Stomach smooth muscle (tissue), 2 donors: ENCODE data around the gene CEACAM4.

Experiments
- H3K27ac ChIP-seq: one replicate; pipeline ENCODE4 v1.7.0; 2013; ENCODE audit warnings: mild to moderate bottlenecking, low read length, inconsistent platforms
- H3K27me3 ChIP-seq, 2 donors: one replicate each; pipeline ENCODE4 v1.7.0; 2013; ENCODE audit warnings: low read length in 2 of 2; ENCODE audit not compliant: insufficient read depth in 2 of 2, control insufficient read depth in 1 of 2
- H3K36me3 ChIP-seq, 2 donors: one replicate each; pipeline ENCODE4 v1.7.0; 2013; ENCODE audit warnings: low read length in 2 of 2; ENCODE audit not compliant: control insufficient read depth in 2 of 2, insufficient read depth in 2 of 2
- H3K4me1 ChIP-seq: one replicate; pipeline ENCODE4 v1.7.0; 2013; ENCODE audit warnings: low read length; ENCODE audit not compliant: control insufficient read depth, insufficient read depth
- H3K4me3 ChIP-seq, 2 donors: one replicate each; pipeline ENCODE4 v1.7.0; 2013; ENCODE audit warnings: low read length in 2 of 2
- H3K9ac ChIP-seq, 2 donors: one replicate each; pipeline ENCODE4 v1.7.0; 2013; ENCODE audit warnings: low read length in 2 of 2, mild to moderate bottlenecking in 1 of 2
- H3K9me3 ChIP-seq, 2 donors: one replicate each; pipeline ENCODE4 v1.7.0; 2013; ENCODE audit warnings: low read length in 2 of 2; ENCODE audit not compliant: control insufficient read depth in 2 of 2
- donor health status: healthy.
- donor health status: Pancreatic carcinoma.

Gene CEACAM4

GRCh38 chr19:41638641-41639081 lies 11.8 kb upstream of the CEACAM4 start:
- Histone ChIP-seq H3K27me3 (peaks cover 8 to 11% of the 10 kb centered on the region in 2 donors), H3K4me3 (no peak overlapping the region), H3K9me3 (no peaks in the 10 kb centered on the region), H3K36me3 (no peaks in the 10 kb centered on the region), H3K9ac (no peak overlapping the region), H3K4me1 (no peaks in the 10 kb centered on the region), H3K27ac (no peak overlapping the region)

GRCh38 chr19:41637484-41637883 lies 10.6 kb upstream of the CEACAM4 start:
- Histone ChIP-seq H3K27ac (no peak overlapping the region), H3K9me3 (peaks cover 0 to 2% of the 10 kb centered on the region in 2 donors), H3K4me1 (no peaks in the 10 kb centered on the region), H3K36me3 (no peaks in the 10 kb centered on the region), H3K27me3 (peaks cover 8 to 11% of the 10 kb centered on the region in 2 donors), H3K4me3 (no peak overlapping the region), H3K9ac (no peak overlapping the region)

- peaks cover 0 to 4% of the 10 kb centered on the region in 2 donors for H3K9me3 ChIP-seq
- no peak overlapping the region for H3K27ac ChIP-seq
- H3K4me3 ChIP-seq, result no peak overlapping the region
- no peaks in the 10 kb centered on the region for H3K4me1 ChIP-seq
- no peak overlapping the region for H3K9ac ChIP-seq
- H3K27me3 ChIP-seq, result peaks cover 0 to 17% of the 10 kb centered on the region in 2 donors
- H3K36me3 ChIP-seq, result no peaks in the 10 kb centered on the region
Observed at GRCh38 chr19:41627966-41628675, 1.2 kb upstream of the CEACAM4 start.

- Histone ChIP-seq H3K27ac (no peak overlapping the region), H3K4me3 (no peak overlapping the region), H3K36me3 (no peaks in the 10 kb centered on the region), H3K9ac (no peak overlapping the region), H3K27me3 (peaks cover 0 to 15% of the 10 kb centered on the region in 2 donors), H3K4me1 (no peaks in the 10 kb centered on the region), H3K9me3 (peaks cover 0 to 2% of the 10 kb centered on the region in 2 donors)
Observed at GRCh38 chr19:41626278-41626677, 596 bp downstream of the CEACAM4 start.

GRCh38 chr19:41624937-41625336 lies 1.9 kb downstream of the CEACAM4 start:
- H3K27ac ChIP-seq, result no peak overlapping the region
- peaks cover 0 to 15% of the 10 kb centered on the region in 2 donors for H3K27me3 ChIP-seq
- no peak overlapping the region for H3K9ac ChIP-seq
- no peaks in the 10 kb centered on the region for H3K9me3 ChIP-seq
- H3K4me3 ChIP-seq, result no peak overlapping the region
- H3K4me1 ChIP-seq, result no peaks in the 10 kb centered on the region
- H3K36me3 ChIP-seq, result no peaks in the 10 kb centered on the region

GRCh38 chr19:41624515-41624914 lies 2.4 kb downstream of the CEACAM4 start:
- Histone ChIP-seq H3K9me3 (no peaks in the 10 kb centered on the region), H3K36me3 (no peaks in the 10 kb centered on the region), H3K4me3 (no peak overlapping the region), H3K27ac (no peak overlapping the region), H3K9ac (no peak overlapping the region), H3K27me3 (peaks cover 0 to 15% of the 10 kb centered on the region in 2 donors), H3K4me1 (no peaks in the 10 kb centered on the region)

- H3K27me3 ChIP-seq, result peaks cover 0 to 15% of the 10 kb centered on the region in 2 donors
- no peak overlapping the region for H3K27ac ChIP-seq
- H3K36me3 ChIP-seq, result no peaks in the 10 kb centered on the region
- no peaks in the 10 kb centered on the region for H3K9me3 ChIP-seq
- H3K4me1 ChIP-seq, result no peaks in the 10 kb centered on the region
- H3K4me3 ChIP-seq, result no peak overlapping the region
- no peak overlapping the region for H3K9ac ChIP-seq
Observed at GRCh38 chr19:41623360-41623759, 3.5 kb downstream of the CEACAM4 start.

- no peaks in the 10 kb centered on the region for H3K36me3 ChIP-seq
- no peak overlapping the region for H3K9ac ChIP-seq
- no peaks in the 10 kb centered on the region for H3K9me3 ChIP-seq
- H3K27me3 ChIP-seq, result peaks cover 0 to 9% of the 10 kb centered on the region in 2 donors
- H3K27ac ChIP-seq, result no peak overlapping the region
- no peak overlapping the region for H3K4me3 ChIP-seq
- no peaks in the 10 kb centered on the region for H3K4me1 ChIP-seq
Observed at GRCh38 chr19:41621654-41622053, 5.2 kb downstream of the CEACAM4 start.

- Histone ChIP-seq H3K36me3 (no peaks in the 10 kb centered on the region), H3K27ac (no peak overlapping the region), H3K4me1 (no peaks in the 10 kb centered on the region), H3K27me3 (peaks cover 0 to 9% of the 10 kb centered on the region in 2 donors), H3K9me3 (no peaks in the 10 kb centered on the region), H3K9ac (no peak overlapping the region), H3K4me3 (no peak overlapping the region)
Observed at GRCh38 chr19:41621226-41621625, 5.6 kb downstream of the CEACAM4 start.

- peaks cover 0 to 10% of the 10 kb centered on the region in 2 donors for H3K27me3 ChIP-seq
- H3K27ac ChIP-seq, result no peak overlapping the region
- no peak overlapping the region for H3K4me3 ChIP-seq
- no peaks in the 10 kb centered on the region for H3K9me3 ChIP-seq
- no peaks in the 10 kb centered on the region for H3K36me3 ChIP-seq
- H3K4me1 ChIP-seq, result no peaks in the 10 kb centered on the region
- H3K9ac ChIP-seq, result no peak overlapping the region
Observed at GRCh38 chr19:41620171-41620570, 6.7 kb downstream of the CEACAM4 start.

GRCh38 chr19:41619018-41619556 lies 7.8 kb downstream of the CEACAM4 start:
- Histone ChIP-seq H3K9me3 (no peaks in the 10 kb centered on the region), H3K36me3 (no peaks in the 10 kb centered on the region), H3K4me3 (no peak overlapping the region), H3K27me3 (peaks cover 0 to 10% of the 10 kb centered on the region in 2 donors), H3K9ac (no peak overlapping the region), H3K27ac (no peak overlapping the region), H3K4me1 (no peaks in the 10 kb centered on the region)
